GM12891 (cell line): ENCODE data around the gene SMPD3.

Experiments used
- PAX5 ChIP-seq: IDR thresholded peaks from 2 replicates; pipeline ENCODE4 v1.6.1; 2011; ENCODE audit warnings: low read length, moderate library complexity, mild to moderate bottlenecking; ENCODE audit not compliant: insufficient read depth, severe bottlenecking
- POLR2A ChIP-seq: IDR thresholded peaks from 2 replicates; pipeline ENCODE4 v1.6.1; 2011; ENCODE audit warnings: low read depth, low read length, control low read depth
- POLR2AphosphoS5 ChIP-seq: IDR thresholded peaks from 2 replicates; pipeline ENCODE4 v1.6.1; 2011; ENCODE audit warnings: low read depth, low read length, control low read depth
- TAF1 ChIP-seq: IDR thresholded peaks from 2 replicates; pipeline ENCODE4 v1.6.1; 2011; ENCODE audit warnings: low read depth, low read length, control low read depth

DNA sequence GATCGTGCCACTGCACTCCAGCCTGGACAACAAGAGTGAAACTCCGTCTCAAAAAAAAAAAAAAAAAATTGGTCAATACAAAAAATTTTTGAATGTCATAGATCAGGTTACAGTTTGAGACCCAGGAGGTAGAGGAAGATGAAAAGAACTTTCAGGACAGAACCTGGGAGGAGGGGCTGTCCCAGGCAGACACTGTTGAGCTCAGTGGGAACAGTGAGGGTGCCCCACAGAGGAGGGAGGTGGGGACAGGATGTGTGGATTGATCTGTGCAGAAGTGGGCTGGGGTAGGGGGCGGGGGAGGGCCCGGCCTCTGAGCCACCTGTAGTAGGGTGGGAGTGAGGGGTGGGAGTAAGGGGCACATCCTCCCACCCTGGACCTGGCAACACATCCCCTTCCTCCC, 79.1 kb downstream of the SMPD3 start:
- TF ChIP-seq POLR2AphosphoS5 (no peak), TAF1 (no peak), POLR2A (no peak), PAX5 (no peak)
